Body of pancreas (tissue), 4 donors: ENCODE measurements around the gene SHISA4.

Experiments used
- CTCF ChIP-seq, 7 experiments: fragments of 450-650 bp in 4 of 7; fragments of 200-600 bp in 3 of 7; sonication (generic) in 3 of 7; IDR thresholded peaks; one replicate each; pipeline ENCODE4 v1.5.1; 2016 to 2019; ENCODE audit warnings: antibody characterized with exemption in 7 of 7
- POLR2A ChIP-seq, 3 donors: fragments of 450-650 bp; IDR thresholded peaks; one replicate each; pipeline ENCODE4 v1.6.1; 2016; ENCODE audit warnings: antibody characterized with exemption in 3 of 3, mild to moderate bottlenecking in 2 of 3

DNA sequence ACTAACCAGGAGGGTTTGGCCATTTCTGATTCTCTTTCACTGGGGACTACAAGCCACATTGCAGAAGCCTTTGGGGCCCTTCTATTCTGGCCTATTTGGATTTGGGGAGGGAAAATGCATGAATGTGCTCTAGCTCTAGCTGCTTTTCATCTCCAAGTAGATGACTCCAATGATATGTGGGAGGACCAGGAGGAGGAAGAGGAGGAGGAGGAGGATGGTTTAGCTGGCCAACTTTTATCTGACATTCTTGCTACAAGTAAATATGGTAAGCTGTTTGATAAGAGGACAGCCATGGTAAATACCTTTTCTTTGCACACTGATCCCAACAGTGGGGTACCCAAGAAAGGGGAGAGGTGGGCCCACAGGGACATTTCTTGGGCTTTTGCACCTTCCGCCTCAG is 14.0 kb upstream of the SHISA4 start:
- TF ChIP-seq CTCF (IDR thresholded peaks at IDR 0.05), result no peak
- TF ChIP-seq POLR2A (IDR thresholded peaks at IDR 0.05), result no peak
